K562 (cell line): ENCODE results near the gene EXOG. TPM values are rescaled to one million over a fixed set of nuclear protein-coding genes. Genes with fewer than 3 reads are reported as not detected.

Experiments
- DACH1 ChIP-seq: fragments of 450-650 bp; IDR thresholded peaks from 2 replicates; pipeline ENCODE4 v1.6.1; 2018; ENCODE audit not compliant: partially characterized antibody
- EGR1 ChIP-seq: fragments of 450-650 bp; conservative IDR thresholded peaks from 2 replicates; pipeline ENCODE4 v1.6.1; 2017; ENCODE audit warnings: mild to moderate bottlenecking
- FOXP1 ChIP-seq: sonication (generic); formaldehyde crosslinking; IDR thresholded peaks from 2 replicates; pipeline ENCODE4 v1.8.0; 2022; ENCODE audit warnings: mild to moderate bottlenecking, missing genetic modification reagents
- MEIS2 ChIP-seq: fragments of 450-650 bp; IDR thresholded peaks from 2 replicates; pipeline ENCODE4 v1.6.1; 2014; ENCODE audit warnings: mild to moderate bottlenecking; ENCODE audit not compliant: partially characterized antibody
- SAP30 ChIP-seq: fragments of 200-600 bp; sonication (generic); IDR thresholded peaks from 2 replicates; pipeline ENCODE4 v1.6.1; 2012; ENCODE audit warnings: borderline replicate concordance, low read depth, mild to moderate bottlenecking, moderate library complexity, low read length, control low read depth, inconsistent platforms; ENCODE audit not compliant: insufficient read depth, poor library complexity, severe bottlenecking
- SUPT5H ChIP-seq: fragments of 450-650 bp; IDR thresholded peaks from 2 replicates; pipeline ENCODE4 v1.6.1; 2016
- TAL1 ChIP-seq: fragments of 450-650 bp; IDR thresholded peaks from 2 replicates; pipeline ENCODE4 v1.6.1; 2016; ENCODE audit warnings: mild to moderate bottlenecking
- THRAP3 ChIP-seq: fragments of 450-650 bp; IDR thresholded peaks from 2 replicates; pipeline ENCODE4 v1.6.1; 2016; ENCODE audit warnings: mild to moderate bottlenecking, inconsistent platforms, borderline replicate concordance
- ZNF133 ChIP-seq: fragments of 250-450 bp; sonication (Bioruptor Pico); IDR thresholded peaks from 2 replicates; pipeline ENCODE4 v1.4.0; 2020; ENCODE audit warnings: mild to moderate bottlenecking
- polyA plus RNA-seq, 8 experiments: library from polyadenylated mRNA; depleted of rRNA in 4 of 8; stranded (reverse) in 5 of 8; unstranded in 3 of 8; fragments of >200 nt; fragmentation: Nextera tagmentation in 2 of 8; fragmentation: Illumina TruSeq in 1 of 8; extraction: Ambion mirVana in 2 of 8; extraction: Trizol in 1 of 8; gene quantifications; 2 replicates each; pipeline versions ENCODE4 v1.2.1 to v1.2.3, GENCODE V29; 2011 to 2014; ENCODE audit warnings: inconsistent platforms in 1 of 8, missing spikeins in 1 of 8
- total RNA-seq, 7 experiments: library from RNA; depleted of rRNA in 6 of 7; stranded (reverse); fragments of >200 nt in 6 of 7; fragmentation: Illumina TruSeq in 2 of 7; extraction: Trizol in 2 of 7; gene quantifications; 2 replicates each; pipeline versions ENCODE4 v1.2.1 to v1.2.3, GENCODE V29; 2011 to 2021; ENCODE audit warnings: low replicate concordance in 1 of 7
- TF ChIP-seq, protein P1 (sequence below): fragments of 450-650 bp; IDR thresholded peaks from 2 replicates; pipeline ENCODE4 v1.6.1; 2017; ENCODE audit warnings: antibody characterized with exemption, mild to moderate bottlenecking
- TF ChIP-seq, protein P2 (sequence below): fragments of 250-450 bp; sonication (Bioruptor Pico); IDR thresholded peaks from 2 replicates; pipeline ENCODE4 v1.4.0; 2020; ENCODE audit warnings: mild to moderate bottlenecking
- TF ChIP-seq, protein P3 (sequence below): IDR thresholded peaks from 2 replicates; pipeline ENCODE4 v1.6.1; 2011; ENCODE audit not compliant: insufficient read length; ENCODE audit errors: extremely low read depth

EXOG gene
- total and polyA plus RNA-seq, 9 of the 15 experiments (the other 6 are each of a cell fraction or from before 2014, with no cell fraction given) = 10.8 to 21.7 (median 14.8) TPM

- TF ChIP-seq, protein P1, sequence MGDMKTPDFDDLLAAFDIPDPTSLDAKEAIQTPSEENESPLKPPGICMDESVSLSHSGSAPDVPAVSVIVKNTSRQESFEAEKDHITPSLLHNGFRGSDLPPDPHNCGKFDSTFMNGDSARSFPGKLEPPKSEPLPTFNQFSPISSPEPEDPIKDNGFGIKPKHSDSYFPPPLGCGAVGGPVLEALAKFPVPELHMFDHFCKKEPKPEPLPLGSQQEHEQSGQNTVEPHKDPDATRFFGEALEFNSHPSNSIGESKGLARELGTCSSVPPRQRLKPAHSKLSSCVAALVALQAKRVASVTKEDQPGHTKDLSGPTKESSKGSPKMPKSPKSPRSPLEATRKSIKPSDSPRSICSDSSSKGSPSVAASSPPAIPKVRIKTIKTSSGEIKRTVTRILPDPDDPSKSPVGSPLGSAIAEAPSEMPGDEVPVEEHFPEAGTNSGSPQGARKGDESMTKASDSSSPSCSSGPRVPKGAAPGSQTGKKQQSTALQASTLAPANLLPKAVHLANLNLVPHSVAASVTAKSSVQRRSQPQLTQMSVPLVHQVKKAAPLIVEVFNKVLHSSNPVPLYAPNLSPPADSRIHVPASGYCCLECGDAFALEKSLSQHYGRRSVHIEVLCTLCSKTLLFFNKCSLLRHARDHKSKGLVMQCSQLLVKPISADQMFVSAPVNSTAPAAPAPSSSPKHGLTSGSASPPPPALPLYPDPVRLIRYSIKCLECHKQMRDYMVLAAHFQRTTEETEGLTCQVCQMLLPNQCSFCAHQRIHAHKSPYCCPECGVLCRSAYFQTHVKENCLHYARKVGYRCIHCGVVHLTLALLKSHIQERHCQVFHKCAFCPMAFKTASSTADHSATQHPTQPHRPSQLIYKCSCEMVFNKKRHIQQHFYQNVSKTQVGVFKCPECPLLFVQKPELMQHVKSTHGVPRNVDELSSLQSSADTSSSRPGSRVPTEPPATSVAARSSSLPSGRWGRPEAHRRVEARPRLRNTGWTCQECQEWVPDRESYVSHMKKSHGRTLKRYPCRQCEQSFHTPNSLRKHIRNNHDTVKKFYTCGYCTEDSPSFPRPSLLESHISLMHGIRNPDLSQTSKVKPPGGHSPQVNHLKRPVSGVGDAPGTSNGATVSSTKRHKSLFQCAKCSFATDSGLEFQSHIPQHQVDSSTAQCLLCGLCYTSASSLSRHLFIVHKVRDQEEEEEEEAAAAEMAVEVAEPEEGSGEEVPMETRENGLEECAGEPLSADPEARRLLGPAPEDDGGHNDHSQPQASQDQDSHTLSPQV = peak; percentile 45; the same call in 1 of the 2 replicates
- no peak for TF ChIP-seq MEIS2
- TF ChIP-seq FOXP1 = no peak
- TF ChIP-seq TAL1 = no peak
- TF ChIP-seq, protein P2, sequence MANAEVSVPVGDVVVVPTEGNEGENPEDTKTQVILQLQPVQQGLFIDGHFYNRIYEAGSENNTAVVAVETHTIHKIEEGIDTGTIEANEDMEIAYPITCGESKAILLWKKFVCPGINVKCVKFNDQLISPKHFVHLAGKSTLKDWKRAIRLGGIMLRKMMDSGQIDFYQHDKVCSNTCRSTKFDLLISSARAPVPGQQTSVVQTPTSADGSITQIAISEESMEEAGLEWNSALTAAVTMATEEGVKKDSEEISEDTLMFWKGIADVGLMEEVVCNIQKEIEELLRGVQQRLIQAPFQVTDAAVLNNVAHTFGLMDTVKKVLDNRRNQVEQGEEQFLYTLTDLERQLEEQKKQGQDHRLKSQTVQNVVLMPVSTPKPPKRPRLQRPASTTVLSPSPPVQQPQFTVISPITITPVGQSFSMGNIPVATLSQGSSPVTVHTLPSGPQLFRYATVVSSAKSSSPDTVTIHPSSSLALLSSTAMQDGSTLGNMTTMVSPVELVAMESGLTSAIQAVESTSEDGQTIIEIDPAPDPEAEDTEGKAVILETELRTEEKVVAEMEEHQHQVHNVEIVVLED = no peak
- TF ChIP-seq, protein P3, sequence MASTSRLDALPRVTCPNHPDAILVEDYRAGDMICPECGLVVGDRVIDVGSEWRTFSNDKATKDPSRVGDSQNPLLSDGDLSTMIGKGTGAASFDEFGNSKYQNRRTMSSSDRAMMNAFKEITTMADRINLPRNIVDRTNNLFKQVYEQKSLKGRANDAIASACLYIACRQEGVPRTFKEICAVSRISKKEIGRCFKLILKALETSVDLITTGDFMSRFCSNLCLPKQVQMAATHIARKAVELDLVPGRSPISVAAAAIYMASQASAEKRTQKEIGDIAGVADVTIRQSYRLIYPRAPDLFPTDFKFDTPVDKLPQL = no peak
- TF ChIP-seq DACH1 = no peak
- no peak for TF ChIP-seq SUPT5H
- TF ChIP-seq THRAP3 = no peak
- TF ChIP-seq ZNF133 (CRISPR knock-in tag) = no peak
- peak; percentile 45 for TF ChIP-seq SAP30
- peak; percentile 83 for TF ChIP-seq EGR1
Measured at GRCh38 chr3:38454884-38455638, 41.1 kb upstream of the EXOG start (continued).
